Neural cell (in vitro differentiated cells): ENCODE data around the gene RPL31.

Experiments used
- EZH2 ChIP-seq: fragments of 200-600, 300-800 bp; shearing (Covaris generic), sonication (generic); IDR thresholded peaks from 2 replicates; pipeline ENCODE4 v1.6.1; 2014; ENCODE audit warnings: antibody characterized with exemption, low read length, borderline replicate concordance, mild to moderate bottlenecking; ENCODE audit not compliant: insufficient read depth, poor library complexity, severe bottlenecking
- POLR2AphosphoS5 ChIP-seq: IDR thresholded peaks from 2 replicates; pipeline ENCODE4 v1.6.1; 2012
- TAF1 ChIP-seq: IDR thresholded peaks from 2 replicates; pipeline ENCODE4 v1.6.1; 2012; ENCODE audit warnings: low read depth
- TF ChIP-seq, protein P1 (sequence below): fragments of 450-650 bp; IDR thresholded peaks from 2 replicates; pipeline ENCODE4 v1.5.1; 2014; ENCODE audit warnings: antibody characterized with exemption, mild to moderate bottlenecking, moderate library complexity; ENCODE audit not compliant: poor library complexity, severe bottlenecking

DNA sequence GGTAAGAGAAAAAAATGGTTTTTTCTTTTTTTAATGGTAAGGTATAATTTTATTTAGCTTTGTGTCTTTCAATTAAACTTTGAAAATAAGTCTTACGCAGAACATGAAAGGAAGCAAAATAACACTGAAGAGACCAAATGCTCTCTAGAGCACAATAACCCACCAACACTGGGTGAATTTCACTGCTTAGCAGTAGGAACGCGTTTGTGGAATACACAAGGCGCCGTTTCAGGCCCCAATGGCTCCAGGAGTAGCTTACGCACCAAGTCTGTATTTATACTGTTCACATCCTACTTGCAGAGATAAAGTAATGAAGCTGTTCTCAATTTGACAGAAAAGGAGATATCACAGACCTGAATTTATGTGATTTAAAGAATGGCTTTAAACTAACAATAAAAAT lies 23.5 kb downstream of the RPL31 start:
- no peak for TF ChIP-seq TAF1
- TF ChIP-seq, protein P1, sequence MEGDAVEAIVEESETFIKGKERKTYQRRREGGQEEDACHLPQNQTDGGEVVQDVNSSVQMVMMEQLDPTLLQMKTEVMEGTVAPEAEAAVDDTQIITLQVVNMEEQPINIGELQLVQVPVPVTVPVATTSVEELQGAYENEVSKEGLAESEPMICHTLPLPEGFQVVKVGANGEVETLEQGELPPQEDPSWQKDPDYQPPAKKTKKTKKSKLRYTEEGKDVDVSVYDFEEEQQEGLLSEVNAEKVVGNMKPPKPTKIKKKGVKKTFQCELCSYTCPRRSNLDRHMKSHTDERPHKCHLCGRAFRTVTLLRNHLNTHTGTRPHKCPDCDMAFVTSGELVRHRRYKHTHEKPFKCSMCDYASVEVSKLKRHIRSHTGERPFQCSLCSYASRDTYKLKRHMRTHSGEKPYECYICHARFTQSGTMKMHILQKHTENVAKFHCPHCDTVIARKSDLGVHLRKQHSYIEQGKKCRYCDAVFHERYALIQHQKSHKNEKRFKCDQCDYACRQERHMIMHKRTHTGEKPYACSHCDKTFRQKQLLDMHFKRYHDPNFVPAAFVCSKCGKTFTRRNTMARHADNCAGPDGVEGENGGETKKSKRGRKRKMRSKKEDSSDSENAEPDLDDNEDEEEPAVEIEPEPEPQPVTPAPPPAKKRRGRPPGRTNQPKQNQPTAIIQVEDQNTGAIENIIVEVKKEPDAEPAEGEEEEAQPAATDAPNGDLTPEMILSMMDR: no peak
- TF ChIP-seq POLR2AphosphoS5: no peak
- no peak for TF ChIP-seq EZH2
